ENCODE results near the gene AP4B1. TPM values are rescaled to one million over a fixed set of nuclear protein-coding genes. Genes with fewer than 3 reads are reported as not detected.
"Not testable (repeated sequence)": the region's sequence is repeated elsewhere in the genome, so short reads cannot be mapped to it uniquely, and the experiment has no call there.

AP4B1 gene
- total and polyA plus RNA-seq, 2 of the 13 experiments (the other 11 are each of a cell fraction or from before 2014, with no cell fraction given), result 8.5 to 12.0 TPM

DNA sequence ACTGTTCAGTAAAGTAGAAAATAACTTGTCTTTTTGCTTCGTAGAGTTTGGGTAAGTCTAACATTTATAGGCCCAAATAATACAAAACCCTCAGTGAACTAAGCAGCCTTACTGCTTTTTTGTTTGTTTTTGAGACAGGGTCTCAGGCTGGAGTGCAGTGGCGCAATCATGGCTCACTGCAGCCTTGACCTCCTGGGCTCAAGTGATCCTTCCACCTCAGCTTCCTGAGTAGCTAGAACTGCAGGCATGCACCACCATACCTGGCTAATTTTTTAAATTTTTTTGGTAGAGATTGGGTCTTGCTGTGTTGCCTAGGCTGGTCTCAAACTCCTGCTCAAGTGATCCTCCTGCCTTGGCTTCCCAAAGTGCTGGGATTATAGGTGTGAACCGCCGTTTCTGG, 43.6 kb upstream of the AP4B1 start (continued):
- TF ChIP-seq ZNF460 (CRISPR knock-in tag; IDR thresholded peaks at IDR 0.05; ENCODE audit: borderline replicate concordance) (peak; percentile 60; the same call in 1 of the 2 replicates), ZNF362 (CRISPR knock-in tag; IDR thresholded peaks at IDR 0.05; ENCODE audit: borderline replicate concordance) (peak; percentile 36; the same call in 1 of the 2 replicates), TARDBP (CRISPR knock-in tag; IDR thresholded peaks at IDR 0.05) (peak; percentile 46; the same call in 1 of the 2 replicates), HNF4G (IDR thresholded peaks at IDR 0.05; ENCODE audit: borderline replicate concordance, low read depth, low read length) (peak; percentile 9; the same call in 1 of the 2 replicates), HOXD1 (CRISPR knock-in tag; IDR thresholded peaks at IDR 0.05) (0 out of 2 replicates have a peak, but pooled peaks have one; percentile 22), PITX1 (CRISPR knock-in tag; IDR thresholded peaks at IDR 0.05) (peak; percentile 77), ZNF788 (CRISPR knock-in tag; IDR thresholded peaks at IDR 0.05; ENCODE audit: borderline replicate concordance) (peak; percentile 49; the same call in 1 of the 2 replicates), HDAC1 (CRISPR knock-in tag; IDR thresholded peaks at IDR 0.05) (peak; percentile 76), PHF21A (CRISPR knock-in tag; IDR thresholded peaks at IDR 0.05) (peak; percentile 47)
- TF ChIP-seq, protein P1, sequence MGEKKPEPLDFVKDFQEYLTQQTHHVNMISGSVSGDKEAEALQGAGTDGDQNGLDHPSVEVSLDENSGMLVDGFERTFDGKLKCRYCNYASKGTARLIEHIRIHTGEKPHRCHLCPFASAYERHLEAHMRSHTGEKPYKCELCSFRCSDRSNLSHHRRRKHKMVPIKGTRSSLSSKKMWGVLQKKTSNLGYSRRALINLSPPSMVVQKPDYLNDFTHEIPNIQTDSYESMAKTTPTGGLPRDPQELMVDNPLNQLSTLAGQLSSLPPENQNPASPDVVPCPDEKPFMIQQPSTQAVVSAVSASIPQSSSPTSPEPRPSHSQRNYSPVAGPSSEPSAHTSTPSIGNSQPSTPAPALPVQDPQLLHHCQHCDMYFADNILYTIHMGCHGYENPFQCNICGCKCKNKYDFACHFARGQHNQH (CRISPR knock-in tag; IDR thresholded peaks at IDR 0.05), result peak; percentile 58; the same call in 1 of the 2 replicates
- TF ChIP-seq HNF4G (CRISPR knock-in tag; IDR thresholded peaks at IDR 0.05; ENCODE audit: borderline replicate concordance, low read depth), result not testable (repeated sequence)
- TF ChIP-seq, protein P2, sequence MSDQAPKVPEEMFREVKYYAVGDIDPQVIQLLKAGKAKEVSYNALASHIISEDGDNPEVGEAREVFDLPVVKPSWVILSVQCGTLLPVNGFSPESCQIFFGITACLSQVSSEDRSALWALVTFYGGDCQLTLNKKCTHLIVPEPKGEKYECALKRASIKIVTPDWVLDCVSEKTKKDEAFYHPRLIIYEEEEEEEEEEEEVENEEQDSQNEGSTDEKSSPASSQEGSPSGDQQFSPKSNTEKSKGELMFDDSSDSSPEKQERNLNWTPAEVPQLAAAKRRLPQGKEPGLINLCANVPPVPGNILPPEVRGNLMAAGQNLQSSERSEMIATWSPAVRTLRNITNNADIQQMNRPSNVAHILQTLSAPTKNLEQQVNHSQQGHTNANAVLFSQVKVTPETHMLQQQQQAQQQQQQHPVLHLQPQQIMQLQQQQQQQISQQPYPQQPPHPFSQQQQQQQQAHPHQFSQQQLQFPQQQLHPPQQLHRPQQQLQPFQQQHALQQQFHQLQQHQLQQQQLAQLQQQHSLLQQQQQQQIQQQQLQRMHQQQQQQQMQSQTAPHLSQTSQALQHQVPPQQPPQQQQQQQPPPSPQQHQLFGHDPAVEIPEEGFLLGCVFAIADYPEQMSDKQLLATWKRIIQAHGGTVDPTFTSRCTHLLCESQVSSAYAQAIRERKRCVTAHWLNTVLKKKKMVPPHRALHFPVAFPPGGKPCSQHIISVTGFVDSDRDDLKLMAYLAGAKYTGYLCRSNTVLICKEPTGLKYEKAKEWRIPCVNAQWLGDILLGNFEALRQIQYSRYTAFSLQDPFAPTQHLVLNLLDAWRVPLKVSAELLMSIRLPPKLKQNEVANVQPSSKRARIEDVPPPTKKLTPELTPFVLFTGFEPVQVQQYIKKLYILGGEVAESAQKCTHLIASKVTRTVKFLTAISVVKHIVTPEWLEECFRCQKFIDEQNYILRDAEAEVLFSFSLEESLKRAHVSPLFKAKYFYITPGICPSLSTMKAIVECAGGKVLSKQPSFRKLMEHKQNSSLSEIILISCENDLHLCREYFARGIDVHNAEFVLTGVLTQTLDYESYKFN (CRISPR knock-in tag; conservative IDR thresholded peaks at IDR 0.05), result peak; percentile 86
- TF ChIP-seq, protein P3, sequence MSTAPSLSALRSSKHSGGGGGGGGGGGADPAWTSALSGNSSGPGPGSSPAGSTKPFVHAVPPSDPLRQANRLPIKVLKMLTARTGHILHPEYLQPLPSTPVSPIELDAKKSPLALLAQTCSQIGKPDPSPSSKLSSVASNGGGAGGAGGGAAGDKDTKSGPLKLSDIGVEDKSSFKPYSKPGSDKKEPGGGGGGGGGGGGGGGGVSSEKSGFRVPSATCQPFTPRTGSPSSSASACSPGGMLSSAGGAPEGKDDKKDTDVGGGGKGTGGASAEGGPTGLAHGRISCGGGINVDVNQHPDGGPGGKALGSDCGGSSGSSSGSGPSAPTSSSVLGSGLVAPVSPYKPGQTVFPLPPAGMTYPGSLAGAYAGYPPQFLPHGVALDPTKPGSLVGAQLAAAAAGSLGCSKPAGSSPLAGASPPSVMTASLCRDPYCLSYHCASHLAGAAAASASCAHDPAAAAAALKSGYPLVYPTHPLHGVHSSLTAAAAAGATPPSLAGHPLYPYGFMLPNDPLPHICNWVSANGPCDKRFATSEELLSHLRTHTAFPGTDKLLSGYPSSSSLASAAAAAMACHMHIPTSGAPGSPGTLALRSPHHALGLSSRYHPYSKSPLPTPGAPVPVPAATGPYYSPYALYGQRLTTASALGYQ (CRISPR knock-in tag; IDR thresholded peaks at IDR 0.05), result peak; percentile 50; the same call in 1 of the 2 replicates

All from HepG2 (cell line).